Neural progenitor cell (in vitro differentiated cells): Measurements from ENCODE around the gene KARS1.
A peak's percentile ranks its signal among the peaks of the same experiment; 100 is the strongest.

Experiments used
- EZH2 ChIP-seq: fragments of 200-600 bp; sonication (generic); IDR thresholded peaks from 2 replicates; pipeline ENCODE4 v1.6.1; 2017; ENCODE audit warnings: antibody characterized with exemption, mild to moderate bottlenecking, moderate library complexity
- EZH2phosphoT487 ChIP-seq: fragments of 200-600 bp; sonication (generic); IDR thresholded peaks from 2 replicates; pipeline ENCODE4 v1.6.1; 2017; ENCODE audit warnings: antibody characterized with exemption
- TF ChIP-seq, protein P1 (sequence below): fragments of 200-600 bp; sonication (generic); IDR thresholded peaks from 2 replicates; pipeline ENCODE4 v1.5.1; 2017; ENCODE audit warnings: antibody characterized with exemption, mild to moderate bottlenecking

DNA sequence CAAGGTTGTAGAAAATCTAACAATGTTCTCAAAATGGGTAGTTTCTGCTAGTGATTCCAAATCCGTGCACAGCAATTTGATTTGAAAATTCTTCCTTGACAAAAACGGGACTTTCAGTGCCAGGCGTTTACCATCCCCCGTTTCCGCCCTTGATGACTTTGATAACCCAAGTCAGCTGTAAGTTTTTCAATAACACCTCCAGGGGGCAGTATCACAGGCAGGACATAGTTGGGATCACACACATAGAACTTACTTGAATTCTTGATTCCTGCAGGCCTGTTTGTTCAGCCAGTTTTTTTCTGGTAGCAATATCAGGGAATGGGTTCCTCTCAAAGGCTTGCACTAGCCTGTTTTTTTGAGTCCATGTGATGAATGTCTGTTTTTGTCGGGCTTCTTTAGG is 48.2 kb upstream of the KARS1 start:
- TF ChIP-seq, protein P1, sequence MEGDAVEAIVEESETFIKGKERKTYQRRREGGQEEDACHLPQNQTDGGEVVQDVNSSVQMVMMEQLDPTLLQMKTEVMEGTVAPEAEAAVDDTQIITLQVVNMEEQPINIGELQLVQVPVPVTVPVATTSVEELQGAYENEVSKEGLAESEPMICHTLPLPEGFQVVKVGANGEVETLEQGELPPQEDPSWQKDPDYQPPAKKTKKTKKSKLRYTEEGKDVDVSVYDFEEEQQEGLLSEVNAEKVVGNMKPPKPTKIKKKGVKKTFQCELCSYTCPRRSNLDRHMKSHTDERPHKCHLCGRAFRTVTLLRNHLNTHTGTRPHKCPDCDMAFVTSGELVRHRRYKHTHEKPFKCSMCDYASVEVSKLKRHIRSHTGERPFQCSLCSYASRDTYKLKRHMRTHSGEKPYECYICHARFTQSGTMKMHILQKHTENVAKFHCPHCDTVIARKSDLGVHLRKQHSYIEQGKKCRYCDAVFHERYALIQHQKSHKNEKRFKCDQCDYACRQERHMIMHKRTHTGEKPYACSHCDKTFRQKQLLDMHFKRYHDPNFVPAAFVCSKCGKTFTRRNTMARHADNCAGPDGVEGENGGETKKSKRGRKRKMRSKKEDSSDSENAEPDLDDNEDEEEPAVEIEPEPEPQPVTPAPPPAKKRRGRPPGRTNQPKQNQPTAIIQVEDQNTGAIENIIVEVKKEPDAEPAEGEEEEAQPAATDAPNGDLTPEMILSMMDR, result peak; percentile 42
- no peak for TF ChIP-seq EZH2
- no peak for TF ChIP-seq EZH2phosphoT487
